Tibial artery (tissue), 4 donors: ENCODE measurements around the gene C17orf75.

Experiments used
- DNase-seq, 2 donors: peaks; one replicate each; pipeline ENCODE4 v3.0.0-alpha.2; 2019
- H3K27ac ChIP-seq, 2 donors: fragments of 200-600 bp; sonication (generic) in 1 of 2; 1 replicate in 1 of 2; 2 replicates in 1 of 2; pipeline ENCODE4 v1.5.1; 2018 to 2019; ENCODE audit warnings: mild to moderate bottlenecking in 1 of 2
- H3K27me3 ChIP-seq, 2 donors: fragments of 200-600 bp; sonication (generic) in 1 of 2; one replicate each; pipeline versions ENCODE4 v1.5.1 to v1.6.0; 2016 to 2019
- H3K36me3 ChIP-seq, 3 donors: fragments of 200-600 bp; sonication (generic) in 2 of 3; one replicate each; pipeline ENCODE4 v1.5.1; 2016 to 2019; ENCODE audit warnings: mild to moderate bottlenecking in 2 of 3
- H3K4me1 ChIP-seq, 4 donors: fragments of 200-600 bp; sonication (generic) in 2 of 4; 1 replicate in 3 of 4; 2 replicates in 1 of 4; pipeline ENCODE4 v1.5.1; 2016 to 2019
- H3K4me3 ChIP-seq, 2 donors: fragments of 200-600 bp; sonication (generic) in 1 of 2; 1 replicate in 1 of 2; 2 replicates in 1 of 2; pipeline ENCODE4 v1.5.1; 2018 to 2019; ENCODE audit warnings: mild to moderate bottlenecking in 2 of 2
- H3K9me3 ChIP-seq, 3 donors: fragments of 200-600 bp; sonication (generic) in 1 of 3; one replicate each; pipeline ENCODE4 v1.5.1; 2016 to 2019
- intact Hi-C: fragments of 100-400 bp; cut with DNase I; formaldehyde crosslinking; loops from one replicate; pipeline ENCODE4 v1.15.0; 2023; ENCODE audit warnings: low total_unique reads
- TF ChIP-seq, protein P1 (sequence below), 2 experiments: fragments of 200-600 bp in 1 of 2; fragments of 450-650 bp in 1 of 2; IDR thresholded peaks; one replicate each; pipeline ENCODE4 v1.5.1; 2017 to 2019; ENCODE audit warnings: antibody characterized with exemption in 2 of 2, mild to moderate bottlenecking in 1 of 2, moderate library complexity in 1 of 2

C17orf75 gene

DNA sequence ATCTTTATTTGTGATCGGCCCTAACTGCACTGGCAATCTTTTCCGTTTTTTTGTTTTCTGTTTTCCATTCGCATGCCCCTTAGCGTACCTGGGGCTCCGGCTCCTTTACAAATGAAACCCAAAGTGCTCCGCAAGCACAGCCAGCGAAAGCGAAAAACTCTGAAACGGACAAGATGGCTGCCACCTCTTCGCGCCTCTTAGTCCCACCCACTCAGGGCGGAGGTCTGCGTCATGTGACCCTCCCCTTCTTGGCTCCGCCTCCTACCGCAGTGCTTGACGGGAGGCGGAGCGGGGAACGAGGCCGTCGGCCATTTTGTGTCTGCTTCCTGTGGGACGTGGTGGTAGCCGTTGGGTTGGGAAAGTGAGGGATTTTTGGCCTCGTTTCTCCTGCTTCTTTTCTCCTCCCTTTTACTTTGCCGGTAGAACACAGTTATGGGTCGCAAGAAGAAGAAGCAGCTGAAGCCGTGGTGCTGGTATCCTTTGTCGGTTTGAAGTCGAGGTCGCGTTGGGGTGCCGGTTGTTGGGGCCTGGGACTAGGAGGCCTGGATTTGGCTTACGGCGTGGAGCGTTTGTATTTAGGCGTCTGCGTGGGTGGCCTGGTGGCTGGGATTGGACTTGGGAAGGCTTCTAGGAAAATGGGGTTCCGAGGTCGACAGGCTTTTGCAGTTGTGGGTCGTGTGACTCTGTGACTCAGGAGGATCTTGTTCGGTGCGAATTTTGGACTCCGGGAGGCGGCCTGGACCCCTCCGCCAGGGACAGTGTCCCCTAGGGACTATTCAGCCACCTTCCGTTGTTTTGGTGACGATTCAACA lies 8.1 kb upstream of the C17orf75 start, which contains the start of gene ZNF207:
Gene ZNF207, plus strand, starts transcription at position 304 of the 812 bp plus-strand sequence. Its CDS starts 129 bp downstream, at position 433.
- Histone ChIP-seq H3K27me3 (no peaks in the 10 kb centered on the region), H3K36me3 (peaks cover 14 to 26% (median 25%) of the 10 kb centered on the region in 3 donors), H3K9me3 (no peaks in the 10 kb centered on the region), H3K4me3 (peak within 1 kb of the TSS; percentile 84 to 93), H3K27ac (peak within 1 kb of the TSS; percentile 97 to 99), H3K4me1 (peaks cover 0 to 46% (median 38%) of the 10 kb centered on the region in 4 donors)
- TF ChIP-seq, protein P1, sequence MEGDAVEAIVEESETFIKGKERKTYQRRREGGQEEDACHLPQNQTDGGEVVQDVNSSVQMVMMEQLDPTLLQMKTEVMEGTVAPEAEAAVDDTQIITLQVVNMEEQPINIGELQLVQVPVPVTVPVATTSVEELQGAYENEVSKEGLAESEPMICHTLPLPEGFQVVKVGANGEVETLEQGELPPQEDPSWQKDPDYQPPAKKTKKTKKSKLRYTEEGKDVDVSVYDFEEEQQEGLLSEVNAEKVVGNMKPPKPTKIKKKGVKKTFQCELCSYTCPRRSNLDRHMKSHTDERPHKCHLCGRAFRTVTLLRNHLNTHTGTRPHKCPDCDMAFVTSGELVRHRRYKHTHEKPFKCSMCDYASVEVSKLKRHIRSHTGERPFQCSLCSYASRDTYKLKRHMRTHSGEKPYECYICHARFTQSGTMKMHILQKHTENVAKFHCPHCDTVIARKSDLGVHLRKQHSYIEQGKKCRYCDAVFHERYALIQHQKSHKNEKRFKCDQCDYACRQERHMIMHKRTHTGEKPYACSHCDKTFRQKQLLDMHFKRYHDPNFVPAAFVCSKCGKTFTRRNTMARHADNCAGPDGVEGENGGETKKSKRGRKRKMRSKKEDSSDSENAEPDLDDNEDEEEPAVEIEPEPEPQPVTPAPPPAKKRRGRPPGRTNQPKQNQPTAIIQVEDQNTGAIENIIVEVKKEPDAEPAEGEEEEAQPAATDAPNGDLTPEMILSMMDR (IDR thresholded peaks at IDR 0.05) = no peak
- intact Hi-C loops = no loop called here
- DNase-seq = peak; percentile 96 to 97

GRCh38 chr17:32349503-32349853 lies 7.5 kb upstream of the C17orf75 start:
- DNase-seq = no peak
- H3K4me1 ChIP-seq = peaks cover 0 to 40% (median 33%) of the 10 kb centered on the region in 4 donors
- peak overlapping the region; percentile 84 to 93 for H3K4me3 ChIP-seq
- H3K36me3 ChIP-seq = peaks cover 9 to 21% (median 19%) of the 10 kb centered on the region in 3 donors
- no peaks in the 10 kb centered on the region for H3K27me3 ChIP-seq
- TF ChIP-seq, protein P1 (IDR thresholded peaks at IDR 0.05) = no peak
- intact Hi-C loops = no loop called here
- peak overlapping the region; percentile 97 to 99 for H3K27ac ChIP-seq
- no peaks in the 10 kb centered on the region for H3K9me3 ChIP-seq

- no peaks in the 10 kb centered on the region for H3K27me3 ChIP-seq
- H3K9me3 ChIP-seq = no peaks in the 10 kb centered on the region
- H3K27ac ChIP-seq = no peak overlapping the region
- H3K4me1 ChIP-seq = peaks cover 0 to 30% (median 25%) of the 10 kb centered on the region in 4 donors
- H3K4me3 ChIP-seq = no peak overlapping the region
- peaks cover 0 to 13% (median 9%) of the 10 kb centered on the region in 3 donors for H3K36me3 ChIP-seq
- intact Hi-C loops = no loop called here
- no peak for DNase-seq
- TF ChIP-seq, protein P1 (IDR thresholded peaks at IDR 0.05) = no peak
Observed at GRCh38 chr17:32348483-32348800, 6.5 kb upstream of the C17orf75 start.

GRCh38 chr17:32345951-32346600 lies 4.1 kb upstream of the C17orf75 start:
- intact Hi-C loops = no loop called here
- no peak for DNase-seq
- Histone ChIP-seq H3K4me1 (peaks cover 0 to 22% (median 15%) of the 10 kb centered on the region in 4 donors), H3K27ac (no peak overlapping the region), H3K9me3 (no peaks in the 10 kb centered on the region), H3K4me3 (no peak overlapping the region), H3K36me3 (no peaks in the 10 kb centered on the region), H3K27me3 (no peaks in the 10 kb centered on the region)
- TF ChIP-seq, protein P1 (IDR thresholded peaks at IDR 0.05) = no peak

GRCh38 chr17:32342603-32343325 lies 791 bp upstream of the C17orf75 start:
- Histone ChIP-seq H3K4me3 (peak overlapping the region; percentile 60 to 66), H3K36me3 (peaks cover 0 to 18% (median 12%) of the 10 kb centered on the region in 3 donors), H3K9me3 (no peaks in the 10 kb centered on the region), H3K27ac (peak overlapping the region; percentile 75 to 76), H3K4me1 (peaks cover 0 to 19% (median 9%) of the 10 kb centered on the region in 4 donors), H3K27me3 (no peaks in the 10 kb centered on the region)
- DNase-seq = no peak
- intact Hi-C loops = no loop called here
- TF ChIP-seq, protein P1 (IDR thresholded peaks at IDR 0.05) = no peak
